GM23248 (cell line): ENCODE data around the gene TSPEAR. TPM values are rescaled to one million over a fixed set of nuclear protein-coding genes. Genes with fewer than 3 reads are reported as not detected.

Experiments
- DNase-seq: peaks from one replicate; pipeline ENCODE4 v3.0.0-alpha.2; 2015
- H2AFZ ChIP-seq: fragments of 200-600 bp; sonication (generic); 2 replicates; pipeline ENCODE4 v1.6.1; 2016; ENCODE audit warnings: antibody characterized with exemption
- H3F3A ChIP-seq: fragments of 200-600 bp; sonication (generic); 2 replicates; pipeline ENCODE4 v1.6.1; 2016; ENCODE audit warnings: mild to moderate bottlenecking, antibody characterized with exemption, mixed run types; ENCODE audit not compliant: insufficient read depth
- H3K27ac ChIP-seq: fragments of 200-600 bp; sonication (generic); 2 replicates; pipeline ENCODE4 v1.5.1; 2016; ENCODE audit warnings: mild to moderate bottlenecking
- H3K27me3 ChIP-seq: fragments of 200-600 bp; sonication (generic); replicated peaks from 2 replicates; pipeline ENCODE4 v1.6.1; 2016; ENCODE audit warnings: mild to moderate bottlenecking; ENCODE audit not compliant: insufficient read depth
- H3K36me3 ChIP-seq: fragments of 200-600 bp; sonication (generic); 2 replicates; pipeline ENCODE4 v1.6.1; 2016; ENCODE audit warnings: low read depth, mild to moderate bottlenecking
- H3K4me1 ChIP-seq: fragments of 200-600 bp; sonication (generic); 2 replicates; pipeline ENCODE4 v1.6.1; 2016; ENCODE audit warnings: mild to moderate bottlenecking; ENCODE audit not compliant: insufficient read depth
- H3K4me2 ChIP-seq: fragments of 200-600 bp; sonication (generic); one replicate; pipeline ENCODE4 v1.6.1; 2016; ENCODE audit warnings: mild to moderate bottlenecking; ENCODE audit not compliant: unreplicated experiment
- H3K4me3 ChIP-seq: fragments of 200-600 bp; sonication (generic); 2 replicates; pipeline ENCODE4 v1.5.1; 2016; ENCODE audit warnings: mild to moderate bottlenecking
- H3K79me2 ChIP-seq: fragments of 200-600 bp; sonication (generic); 2 replicates; pipeline ENCODE4 v1.6.1; 2016; ENCODE audit warnings: mild to moderate bottlenecking; ENCODE audit not compliant: insufficient read depth
- H3K9ac ChIP-seq: fragments of 200-600 bp; sonication (generic); 2 replicates; pipeline ENCODE4 v1.6.1; 2016; ENCODE audit warnings: mild to moderate bottlenecking
- H3K9me2 ChIP-seq: fragments of 200-600 bp; sonication (generic); 2 replicates; pipeline ENCODE4 v1.6.1; 2016; ENCODE audit warnings: mixed run types, mild to moderate bottlenecking, moderate library complexity; ENCODE audit not compliant: insufficient read depth
- H3K9me3 ChIP-seq: fragments of 200-600 bp; sonication (generic); one replicate; pipeline ENCODE4 v1.6.1; 2017; ENCODE audit warnings: low read depth
- H4K20me1 ChIP-seq: fragments of 200-600 bp; sonication (generic); 2 replicates; pipeline ENCODE4 v1.6.0; 2016; ENCODE audit not compliant: insufficient read depth
- EZH2 ChIP-seq: fragments of 200-600 bp; sonication (generic); IDR thresholded peaks from 2 replicates; pipeline ENCODE4 v1.6.1; 2018; ENCODE audit warnings: antibody characterized with exemption, mild to moderate bottlenecking; ENCODE audit not compliant: insufficient read depth, poor library complexity, severe bottlenecking
- EZH2phosphoT487 ChIP-seq: fragments of 200-600 bp; sonication (generic); IDR thresholded peaks from 2 replicates; pipeline ENCODE4 v1.6.1; 2018; ENCODE audit warnings: antibody characterized with exemption, moderate library complexity, mild to moderate bottlenecking, low read depth; ENCODE audit not compliant: insufficient read depth
- WGBS, 2 experiments: methylation state at CpG; one replicate each; pipeline ENCODE4 v1.1.6; 2015 to 2017; ENCODE audit warnings: low lambda C conversion rate in 2 of 2, low coverage in 1 of 2; ENCODE audit errors: missing lambda C conversion rate in 2 of 2; 5-methylcytosine and 5-hydroxymethylcytosine counted together
- in situ Hi-C: fragments of 300-500 bp; cut with MboI; formaldehyde crosslinking; loops from 2 replicates; pipeline ENCODE4 v1.15.0; 2020
- polyA plus RNA-seq: library from polyadenylated mRNA; unstranded; fragments of >200 nt; fragmentation: Nextera tagmentation; extraction: Ambion mirVana; gene quantifications from 2 replicates; pipeline ENCODE4 v1.2.1, GENCODE V29; 2016
- total RNA-seq: library from RNA; depleted of rRNA; stranded (reverse); fragments of >200 nt; shearing (Covaris generic); gene quantifications from 2 replicates; pipeline ENCODE4 v1.2.3, GENCODE V29; 2014

Gene TSPEAR
- total and polyA plus RNA-seq, 2 experiments from 2014 or later = not detected

DNA sequence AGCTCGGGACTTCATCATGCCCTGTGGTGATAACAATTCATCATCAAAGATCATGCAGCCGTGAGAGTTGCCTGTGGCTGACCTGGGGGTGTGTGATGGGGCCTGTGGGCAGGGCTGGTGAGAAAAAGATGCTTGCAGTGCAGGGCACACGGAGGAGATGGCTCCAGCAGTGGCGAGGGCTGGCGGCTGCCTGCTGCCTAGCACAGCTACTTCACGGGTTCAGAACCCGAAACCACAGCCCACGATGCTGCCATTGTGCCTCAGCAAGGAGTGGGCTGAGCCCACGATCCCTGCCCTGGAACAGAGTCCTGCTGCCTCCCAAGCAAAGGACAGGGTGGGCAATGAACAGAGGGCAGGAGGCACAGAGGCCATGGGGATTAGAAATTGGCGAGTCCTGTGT, 85.1 kb downstream of the TSPEAR start:
- H3K79me2 ChIP-seq = no peaks in the 10 kb centered on the region
- H3K4me3 ChIP-seq = no peak overlapping the region
- H3K27ac ChIP-seq = no peak overlapping the region
- H3K9me3 ChIP-seq = no peaks in the 10 kb centered on the region
- TF ChIP-seq EZH2 = no peak
- no peaks in the 10 kb centered on the region for H4K20me1 ChIP-seq
- WGBS, 2 experiments = 46 to 52% methylated on average over 10 of the region's 10 CpGs
- no peak overlapping the region for H3K9ac ChIP-seq
- H3K27me3 ChIP-seq = no peaks in the 10 kb centered on the region
- H2AFZ ChIP-seq = no peak overlapping the region
- H3K36me3 ChIP-seq = no peaks in the 10 kb centered on the region
- in situ Hi-C loops = no loop called here
- no peaks in the 10 kb centered on the region for H3K4me1 ChIP-seq
- H3K4me2 ChIP-seq = no peak overlapping the region
- no peaks in the 10 kb centered on the region for H3K9me2 ChIP-seq
- DNase-seq = no peak
- no peaks in the 10 kb centered on the region for H3F3A ChIP-seq

DNA sequence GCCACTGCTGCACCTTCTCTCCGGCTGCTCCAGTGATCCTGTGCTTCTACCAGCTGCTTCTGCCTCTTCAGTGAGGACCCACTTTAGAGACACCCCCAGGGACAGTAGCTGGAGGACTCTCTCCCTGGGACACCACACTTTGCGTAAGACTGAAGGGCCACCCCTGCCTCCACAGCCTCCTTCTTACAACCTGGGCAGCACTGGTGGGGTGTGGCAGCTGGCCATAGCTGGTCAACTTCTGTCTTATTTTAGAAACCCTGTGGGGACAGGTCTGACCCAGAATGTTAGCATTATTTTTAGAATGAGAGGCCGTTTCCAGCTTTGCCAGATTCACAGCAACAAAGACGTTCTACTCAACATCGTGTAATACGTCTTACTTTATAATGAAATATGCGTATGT, 85.6 kb downstream of the TSPEAR start:
- H3K4me2 ChIP-seq = no peak overlapping the region
- no peaks in the 10 kb centered on the region for H3K9me2 ChIP-seq
- no peaks in the 10 kb centered on the region for H3K9me3 ChIP-seq
- H3K4me1 ChIP-seq = no peaks in the 10 kb centered on the region
- H3K27me3 ChIP-seq = no peaks in the 10 kb centered on the region
- H3K27ac ChIP-seq = no peak overlapping the region
- in situ Hi-C loops = no loop called here
- 64 to 65% methylated on average over 7 of the region's 7 CpGs for WGBS, 2 experiments
- no peaks in the 10 kb centered on the region for H3F3A ChIP-seq
- TF ChIP-seq EZH2phosphoT487 (no peak), EZH2 (no peak)
- no peaks in the 10 kb centered on the region for H3K36me3 ChIP-seq
- no peak overlapping the region for H2AFZ ChIP-seq
- DNase-seq = no peak
- H4K20me1 ChIP-seq = no peaks in the 10 kb centered on the region
- H3K4me3 ChIP-seq = no peak overlapping the region
- no peaks in the 10 kb centered on the region for H3K79me2 ChIP-seq
- no peak overlapping the region for H3K9ac ChIP-seq

GRCh38 chr21:44623575-44623974, 87.8 kb downstream of the TSPEAR start:
- H3K27ac ChIP-seq = no peak overlapping the region
- no peaks in the 10 kb centered on the region for H3K27me3 ChIP-seq
- no peak for DNase-seq
- H4K20me1 ChIP-seq = no peaks in the 10 kb centered on the region
- H3K9me2 ChIP-seq = no peaks in the 10 kb centered on the region
- no peak overlapping the region for H3K4me3 ChIP-seq
- in situ Hi-C loops = no loop called here
- H3K36me3 ChIP-seq = no peaks in the 10 kb centered on the region
- H3K9ac ChIP-seq = no peak overlapping the region
- no peak overlapping the region for H3K4me2 ChIP-seq
- no peaks in the 10 kb centered on the region for H3K79me2 ChIP-seq
- no peaks in the 10 kb centered on the region for H3K9me3 ChIP-seq
- H2AFZ ChIP-seq = no peak overlapping the region
- no peak for TF ChIP-seq EZH2phosphoT487
- H3K4me1 ChIP-seq = no peaks in the 10 kb centered on the region
- no peaks in the 10 kb centered on the region for H3F3A ChIP-seq

GRCh38 chr21:44619886-44620285, 91.5 kb downstream of the TSPEAR start:
- Histone ChIP-seq H3K9me3 (no peaks in the 10 kb centered on the region), H3K4me2 (no peak overlapping the region), H3K9me2 (no peaks in the 10 kb centered on the region), H3K4me1 (no peaks in the 10 kb centered on the region), H3K27ac (no peak overlapping the region), H3K4me3 (no peak overlapping the region), H3F3A (no peaks in the 10 kb centered on the region), H2AFZ (no peak overlapping the region), H4K20me1 (no peaks in the 10 kb centered on the region), H3K27me3 (no peaks in the 10 kb centered on the region; the same call in 1 of the 2 replicates), H3K36me3 (no peaks in the 10 kb centered on the region), H3K79me2 (no peaks in the 10 kb centered on the region), H3K9ac (no peak overlapping the region)
- DNase-seq = no peak
- 32 to 39% methylated on average over 6 of the region's 6 CpGs for WGBS, 2 experiments
- in situ Hi-C loops = no loop called here
- TF ChIP-seq EZH2phosphoT487 = no peak
- TF ChIP-seq EZH2 = no peak

DNA sequence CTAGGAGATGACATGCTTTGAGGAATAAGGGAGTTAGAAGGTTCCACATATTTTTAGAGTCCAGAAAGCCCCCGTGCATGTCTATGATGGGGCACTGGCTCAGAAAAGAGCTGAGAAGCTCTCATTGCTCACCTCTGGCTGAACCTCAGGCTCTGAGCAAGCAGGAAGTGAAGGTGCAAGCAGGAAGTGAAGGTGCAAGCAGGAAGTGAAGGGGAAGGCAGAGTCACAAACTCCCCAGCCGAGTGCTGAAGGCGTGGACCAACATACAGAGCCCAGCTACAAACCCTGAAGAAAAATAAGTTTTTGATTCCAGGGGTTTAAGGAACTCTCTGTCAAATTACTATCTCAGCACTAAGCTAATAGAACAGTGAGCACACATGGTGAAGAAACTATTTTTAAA, 92.5 kb downstream of the TSPEAR start:
- DNase-seq = no peak
- no peaks in the 10 kb centered on the region for H3K79me2 ChIP-seq
- no peak overlapping the region for H3K4me2 ChIP-seq
- H4K20me1 ChIP-seq = no peaks in the 10 kb centered on the region
- H3K36me3 ChIP-seq = no peaks in the 10 kb centered on the region
- H3K9me3 ChIP-seq = no peaks in the 10 kb centered on the region
- H2AFZ ChIP-seq = no peak overlapping the region
- H3K27me3 ChIP-seq = no peaks in the 10 kb centered on the region; the same call in 1 of the 2 replicates
- TF ChIP-seq EZH2phosphoT487 (no peak), EZH2 (no peak)
- no peak overlapping the region for H3K9ac ChIP-seq
- no peaks in the 10 kb centered on the region for H3K4me1 ChIP-seq
- no peak overlapping the region for H3K4me3 ChIP-seq
- no peaks in the 10 kb centered on the region for H3K9me2 ChIP-seq
- in situ Hi-C loops = no loop called here
- WGBS, 2 experiments = 36 to 45% methylated on average over 3 of the region's 3 CpGs
- H3K27ac ChIP-seq = no peak overlapping the region
- no peaks in the 10 kb centered on the region for H3F3A ChIP-seq
